A673 (cell line): Measurements from ENCODE around the gene ZNF891. TPM values are rescaled to one million over a fixed set of nuclear protein-coding genes. Genes with fewer than 3 reads are reported as not detected.

Experiments
- BruUV-seq: library from RNA; stranded (reverse); fragments of 400-500 nt; replicated peaks from 2 replicates; lab custom pipeline; 2021; lab: Mats Ljungman, UMichigan
- CTCF ChIA-PET: fragments of 300-600 bp; sonication (Branson Sonifier 250); formaldehyde crosslinking; loops from one replicate; lab custom pipeline; 2022; ENCODE audit warnings: antibody characterized with exemption; lab: Charles Lee
- POLR2A ChIA-PET: fragments of 300-600 bp; sonication (Branson Sonifier 250); formaldehyde crosslinking; loops from one replicate; lab custom pipeline; 2022; ENCODE audit warnings: antibody characterized with exemption; ENCODE audit not compliant: low non-redundant PET; lab: Charles Lee
- DNase-seq: peaks from one replicate; pipeline ENCODE4 v3.0.0-alpha.2; 2015; ENCODE audit warnings: low spot score
- H3K27ac ChIP-seq: fragments of 200-600 bp; sonication (generic); 2 replicates; pipeline ENCODE4 v1.5.1; 2016; ENCODE audit warnings: mixed run types, low read depth, mild to moderate bottlenecking, mixed read lengths, antibody characterized with exemption, low read length; ENCODE audit not compliant: poor library complexity, severe bottlenecking
- H3K27me3 ChIP-seq: fragments of 200-600 bp; sonication (generic); replicated peaks from 2 replicates; pipeline ENCODE4 v1.6.1; 2017; ENCODE audit warnings: mixed run types, low read depth, mild to moderate bottlenecking, mixed read lengths, antibody characterized with exemption, low read length; ENCODE audit not compliant: insufficient read depth, poor library complexity
- H3K36me3 ChIP-seq: fragments of 200-600 bp; sonication (generic); 2 replicates; pipeline ENCODE4 v1.6.1; 2016; ENCODE audit warnings: mixed run types, mild to moderate bottlenecking, mixed read lengths, antibody characterized with exemption, low read length; ENCODE audit not compliant: insufficient read depth, poor library complexity, severe bottlenecking
- H3K4me1 ChIP-seq: fragments of 200-600 bp; sonication (generic); 2 replicates; pipeline ENCODE4 v1.6.1; 2017; ENCODE audit warnings: mixed run types, mild to moderate bottlenecking, mixed read lengths, antibody characterized with exemption, low read length; ENCODE audit not compliant: insufficient read depth, poor library complexity, severe bottlenecking
- H3K4me3 ChIP-seq: fragments of 200-600 bp; sonication (generic); 2 replicates; pipeline ENCODE4 v1.5.1; 2016; ENCODE audit warnings: low read depth, mixed run types, mild to moderate bottlenecking, mixed read lengths, low read length; ENCODE audit not compliant: poor library complexity, severe bottlenecking
- H3K9me3 ChIP-seq: fragments of 200-600 bp; sonication (generic); 2 replicates; pipeline ENCODE4 v1.6.1; 2016; ENCODE audit warnings: mixed run types, low read depth, mild to moderate bottlenecking, mixed read lengths, antibody characterized with exemption, low read length; ENCODE audit not compliant: poor library complexity, severe bottlenecking
- CTCF ChIP-seq: fragments of 300-800, 200-600 bp; sonication (generic); conservative IDR thresholded peaks from 2 replicates; pipeline ENCODE4 v1.5.1; 2017; ENCODE audit warnings: low read depth, mild to moderate bottlenecking, antibody characterized with exemption, low read length, moderate library complexity, mixed read lengths
- EZH2 ChIP-seq: fragments of 200-600 bp; sonication (generic); IDR thresholded peaks from 2 replicates; pipeline ENCODE4 v1.6.1; 2017; ENCODE audit warnings: borderline replicate concordance, low read depth, mild to moderate bottlenecking, mixed read lengths, antibody characterized with exemption, low read length; ENCODE audit not compliant: poor library complexity, severe bottlenecking
- intact Hi-C: fragments of 100-400 bp; cut with micrococcal nuclease; formaldehyde crosslinking; loops from one replicate; pipeline ENCODE4 v1.10.0; 2022; ENCODE audit not compliant: unreplicated experiment
- total RNA-seq: library from RNA; stranded (reverse); gene quantifications from 2 replicates; pipeline ENCODE4 v1.2.3, GENCODE V29; 2021

Gene ZNF891
- total RNA-seq, 1 experiment from 2014 or later = 2.9 TPM

DNA sequence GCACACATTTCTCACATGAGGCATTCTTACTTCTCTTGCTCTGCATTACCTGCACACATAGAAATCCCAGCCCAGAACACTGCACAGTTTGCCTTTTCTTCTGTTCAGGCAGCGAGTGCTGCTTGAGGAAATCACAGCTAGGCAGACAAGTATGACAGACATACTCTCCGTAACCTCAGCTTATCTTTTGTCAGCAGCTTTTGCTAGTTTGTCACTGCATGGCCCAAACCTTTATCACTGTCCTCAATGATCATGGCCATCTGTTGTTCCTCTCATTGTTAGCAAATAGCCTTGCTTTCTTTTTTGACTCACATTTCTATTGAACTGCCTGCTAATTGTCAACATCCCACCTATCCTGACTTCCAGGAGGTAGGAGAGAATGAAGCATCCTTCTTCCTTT is 5.7 kb upstream of the ZNF891 start:
- Histone ChIP-seq H3K4me3 (no peak overlapping the region), H3K27ac (no peak overlapping the region), H3K9me3 (peaks cover 56% of the 10 kb centered on the region), H3K36me3 (peaks cover 33% of the 10 kb centered on the region), H3K27me3 (no peaks in the 10 kb centered on the region), H3K4me1 (no peaks in the 10 kb centered on the region)
- CTCF ChIA-PET = no interaction called here
- no peak for DNase-seq
- intact Hi-C loops = no loop called here
- no TSS peak for BruUV-seq
- POLR2A ChIA-PET = no interaction called here
- TF ChIP-seq CTCF = no peak
- no peak for TF ChIP-seq EZH2

GRCh38 chr12:133130808-133131128 is 694 bp upstream of the ZNF891 start:
- ChIA-PET POLR2A (interaction anchor here (0.6 kb wide), 1 partner anchor 51 kb away, joined by 4 read pairs; the partner anchor contains the start of gene ZNF268), CTCF (no interaction called here)
- H3K36me3 ChIP-seq = peaks cover 29% of the 10 kb centered on the region

GRCh38 chr12:133129368-133130037 is 571 bp downstream of the ZNF891 start:
- H3K27ac ChIP-seq = peak overlapping the region; percentile 91

More at GRCh38 chr12:133130808-133131128, 694 bp upstream of the ZNF891 start:
- no peak for TF ChIP-seq CTCF
- no peak for TF ChIP-seq EZH2
- Histone ChIP-seq H3K27me3 (no peaks in the 10 kb centered on the region), H3K9me3 (peaks cover 62% of the 10 kb centered on the region), H3K4me1 (no peaks in the 10 kb centered on the region), H3K27ac (peak overlapping the region; percentile 91), H3K4me3 (peak overlapping the region; percentile 73)
- intact Hi-C loops = loop anchor here (2.0 kb wide), 1 partner anchor 50 kb away; the partner anchor contains the start of gene ZNF140
- TSS peak; percentile 82 for BruUV-seq
- DNase-seq = no peak

More at GRCh38 chr12:133129368-133130037, 571 bp downstream of the ZNF891 start:
- Histone ChIP-seq H3K36me3 (peaks cover 20% of the 10 kb centered on the region), H3K9me3 (peaks cover 75% of the 10 kb centered on the region), H3K4me3 (peak overlapping the region; percentile 73), H3K27me3 (no peaks in the 10 kb centered on the region), H3K4me1 (no peaks in the 10 kb centered on the region)
- ChIA-PET CTCF (no interaction called here), POLR2A (no interaction called here)
- BruUV-seq = no TSS peak
- no peak for DNase-seq
- intact Hi-C loops = loop anchor here (2.0 kb wide), 1 partner anchor 49 kb away; the partner anchor contains the start of gene ZNF140
- TF ChIP-seq CTCF (no peak), EZH2 (no peak)
